Measurements from ENCODE around the gene MYOZ2.
"Not testable (repeated sequence)": the region's sequence is repeated elsewhere in the genome, so short reads cannot be mapped to it uniquely, and the experiment has no call there.

The MYOZ2 gene

GRCh38 chr4:119128148-119128547, 7.5 kb upstream of the MYOZ2 start:
- DNase-seq (ENCODE audit: low read depth), result no peak

GRCh38 chr4:119130365-119131065, 5.1 kb upstream of the MYOZ2 start:
- no peak for DNase-seq (ENCODE audit: low read depth)

GRCh38 chr4:119131164-119131563, 4.5 kb upstream of the MYOZ2 start:
- no peak for DNase-seq (ENCODE audit: low read depth)

- DNase-seq (ENCODE audit: low read depth), result no peak
These were observed 3.3 kb upstream of the MYOZ2 start for GRCh38 chr4:119132306-119132705.

GRCh38 chr4:119136546-119136945, 914 bp downstream of the MYOZ2 start:
- DNase-seq (ENCODE audit: low read depth), result no peak

GRCh38 chr4:119138046-119138445, 2.4 kb downstream of the MYOZ2 start:
- DNase-seq (ENCODE audit: low read depth), result no peak

GRCh38 chr4:119139311-119139710, 3.7 kb downstream of the MYOZ2 start:
- no peak for DNase-seq (ENCODE audit: low read depth)

- DNase-seq (ENCODE audit: low read depth), result no peak
These were observed 4.2 kb downstream of the MYOZ2 start for GRCh38 chr4:119139822-119140252.

- DNase-seq (ENCODE audit: low read depth), result not testable (repeated sequence)
These were observed 5.7 kb downstream of the MYOZ2 start for GRCh38 chr4:119141283-119141682.

- no peak for DNase-seq (ENCODE audit: low read depth)
These were observed 7.2 kb downstream of the MYOZ2 start for GRCh38 chr4:119142833-119143232.

- not testable (repeated sequence) for DNase-seq (ENCODE audit: low read depth)
These were observed 7.7 kb downstream of the MYOZ2 start for GRCh38 chr4:119143341-119143740.

- DNase-seq (ENCODE audit: low read depth), result no peak
These were observed 13.5 kb downstream of the MYOZ2 start for GRCh38 chr4:119149110-119149509.

GRCh38 chr4:119151161-119151560, 15.5 kb downstream of the MYOZ2 start:
- DNase-seq (ENCODE audit: low read depth), result no peak

GRCh38 chr4:119152741-119153140, 17.1 kb downstream of the MYOZ2 start:
- no peak for DNase-seq (ENCODE audit: low read depth)

GRCh38 chr4:119162174-119162573, 26.5 kb downstream of the MYOZ2 start:
- DNase-seq (ENCODE audit: low read depth), result no peak

- DNase-seq (ENCODE audit: low read depth), result no peak
These were observed 30.1 kb downstream of the MYOZ2 start for GRCh38 chr4:119165767-119166166.

GRCh38 chr4:119170195-119170594, 34.6 kb downstream of the MYOZ2 start:
- DNase-seq (ENCODE audit: low read depth), result no peak

- DNase-seq (ENCODE audit: low read depth), result no peak
These were observed 36.6 kb downstream of the MYOZ2 start for GRCh38 chr4:119172223-119172622.

- not testable (repeated sequence) for DNase-seq (ENCODE audit: low read depth)
These were observed 38.2 kb downstream of the MYOZ2 start for GRCh38 chr4:119173729-119174361.

GRCh38 chr4:119179011-119179410, 43.4 kb downstream of the MYOZ2 start:
- DNase-seq (ENCODE audit: low read depth), result no peak

GRCh38 chr4:119184128-119184527, 48.5 kb downstream of the MYOZ2 start:
- DNase-seq (ENCODE audit: low read depth), result no peak

- no peak for DNase-seq (ENCODE audit: low read depth)
These were observed 54.0 kb downstream of the MYOZ2 start for GRCh38 chr4:119189638-119190037.

- no peak for DNase-seq (ENCODE audit: low read depth)
These were observed 54.7 kb downstream of the MYOZ2 start for GRCh38 chr4:119190354-119190753.

- DNase-seq (ENCODE audit: low read depth), result no peak
These were observed 55.9 kb downstream of the MYOZ2 start for GRCh38 chr4:119191505-119191904.
